GM12865 (cell line): ENCODE measurements around the gene PNKD.

Source experiments
- DNase-seq: peaks from one replicate; pipeline ENCODE4 v3.0.0; 2010; ENCODE audit warnings: low read depth
- H3K4me3 ChIP-seq: 2 replicates; pipeline ENCODE4 v1.5.1; 2011; ENCODE audit warnings: mild to moderate bottlenecking, low read depth, low read length, control low read depth
- TF ChIP-seq, protein P1 (sequence below): IDR thresholded peaks from 2 replicates; pipeline ENCODE4 v1.5.1; 2011; ENCODE audit warnings: low read length, control low read depth, low read depth, inconsistent platforms; ENCODE audit not compliant: insufficient read depth; ENCODE audit errors: missing control alignments

The PNKD gene

DNA sequence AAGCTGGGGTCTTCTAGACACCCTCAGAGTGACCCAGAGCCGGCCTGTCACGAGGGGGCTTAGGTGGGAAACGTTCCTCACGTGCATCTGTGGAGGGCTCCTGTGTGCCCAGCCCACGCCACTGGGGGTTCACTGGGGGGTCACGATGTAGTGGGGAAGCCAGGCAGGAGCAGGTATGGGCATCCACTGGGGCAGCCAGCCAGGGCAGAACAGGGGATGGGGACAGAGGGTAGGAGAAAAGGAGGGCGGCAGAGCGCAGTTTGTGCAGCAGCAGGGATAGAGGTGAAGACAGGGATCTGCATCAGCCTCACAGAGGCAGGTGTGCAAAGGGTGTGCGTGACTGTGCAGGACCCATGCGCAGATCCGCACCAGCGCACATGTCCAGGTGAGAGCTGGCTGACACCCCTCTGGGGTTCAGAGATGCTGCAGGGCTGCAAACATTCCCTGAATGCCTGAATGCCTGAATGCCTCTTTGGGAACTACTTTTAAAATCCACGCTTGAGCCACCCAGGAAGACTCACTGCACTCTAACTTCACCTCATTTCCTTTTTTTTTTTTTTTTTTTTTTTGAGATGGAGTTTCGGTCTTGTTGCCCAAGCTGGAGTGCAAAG lies 10.0 kb downstream of the PNKD start:
- no peak overlapping the region for H3K4me3 ChIP-seq
- TF ChIP-seq, protein P1, sequence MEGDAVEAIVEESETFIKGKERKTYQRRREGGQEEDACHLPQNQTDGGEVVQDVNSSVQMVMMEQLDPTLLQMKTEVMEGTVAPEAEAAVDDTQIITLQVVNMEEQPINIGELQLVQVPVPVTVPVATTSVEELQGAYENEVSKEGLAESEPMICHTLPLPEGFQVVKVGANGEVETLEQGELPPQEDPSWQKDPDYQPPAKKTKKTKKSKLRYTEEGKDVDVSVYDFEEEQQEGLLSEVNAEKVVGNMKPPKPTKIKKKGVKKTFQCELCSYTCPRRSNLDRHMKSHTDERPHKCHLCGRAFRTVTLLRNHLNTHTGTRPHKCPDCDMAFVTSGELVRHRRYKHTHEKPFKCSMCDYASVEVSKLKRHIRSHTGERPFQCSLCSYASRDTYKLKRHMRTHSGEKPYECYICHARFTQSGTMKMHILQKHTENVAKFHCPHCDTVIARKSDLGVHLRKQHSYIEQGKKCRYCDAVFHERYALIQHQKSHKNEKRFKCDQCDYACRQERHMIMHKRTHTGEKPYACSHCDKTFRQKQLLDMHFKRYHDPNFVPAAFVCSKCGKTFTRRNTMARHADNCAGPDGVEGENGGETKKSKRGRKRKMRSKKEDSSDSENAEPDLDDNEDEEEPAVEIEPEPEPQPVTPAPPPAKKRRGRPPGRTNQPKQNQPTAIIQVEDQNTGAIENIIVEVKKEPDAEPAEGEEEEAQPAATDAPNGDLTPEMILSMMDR = no peak
- DNase-seq = no peak

DNA sequence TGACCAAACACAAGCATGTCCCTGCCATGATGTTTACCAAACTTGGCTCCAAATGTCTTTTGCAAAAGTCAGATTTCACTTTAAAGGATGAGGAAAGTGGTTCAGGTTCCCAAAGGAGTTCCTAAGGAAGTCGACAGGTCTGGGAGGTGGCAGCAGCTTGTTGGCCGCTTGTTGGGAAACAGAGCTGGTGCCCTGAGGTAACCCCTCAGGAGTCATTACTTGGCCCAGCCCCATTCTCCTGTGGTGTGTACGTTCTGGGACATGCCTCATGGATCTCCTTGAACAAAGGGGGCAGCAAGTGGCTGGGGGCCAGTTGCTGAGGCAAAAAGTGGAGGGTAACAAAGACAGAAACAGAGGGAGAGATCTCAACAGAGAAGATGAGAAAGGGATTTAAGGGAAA lies 11.1 kb downstream of the PNKD start:
- no peak overlapping the region for H3K4me3 ChIP-seq
- DNase-seq = no peak
- TF ChIP-seq, protein P1 = no peak

DNA sequence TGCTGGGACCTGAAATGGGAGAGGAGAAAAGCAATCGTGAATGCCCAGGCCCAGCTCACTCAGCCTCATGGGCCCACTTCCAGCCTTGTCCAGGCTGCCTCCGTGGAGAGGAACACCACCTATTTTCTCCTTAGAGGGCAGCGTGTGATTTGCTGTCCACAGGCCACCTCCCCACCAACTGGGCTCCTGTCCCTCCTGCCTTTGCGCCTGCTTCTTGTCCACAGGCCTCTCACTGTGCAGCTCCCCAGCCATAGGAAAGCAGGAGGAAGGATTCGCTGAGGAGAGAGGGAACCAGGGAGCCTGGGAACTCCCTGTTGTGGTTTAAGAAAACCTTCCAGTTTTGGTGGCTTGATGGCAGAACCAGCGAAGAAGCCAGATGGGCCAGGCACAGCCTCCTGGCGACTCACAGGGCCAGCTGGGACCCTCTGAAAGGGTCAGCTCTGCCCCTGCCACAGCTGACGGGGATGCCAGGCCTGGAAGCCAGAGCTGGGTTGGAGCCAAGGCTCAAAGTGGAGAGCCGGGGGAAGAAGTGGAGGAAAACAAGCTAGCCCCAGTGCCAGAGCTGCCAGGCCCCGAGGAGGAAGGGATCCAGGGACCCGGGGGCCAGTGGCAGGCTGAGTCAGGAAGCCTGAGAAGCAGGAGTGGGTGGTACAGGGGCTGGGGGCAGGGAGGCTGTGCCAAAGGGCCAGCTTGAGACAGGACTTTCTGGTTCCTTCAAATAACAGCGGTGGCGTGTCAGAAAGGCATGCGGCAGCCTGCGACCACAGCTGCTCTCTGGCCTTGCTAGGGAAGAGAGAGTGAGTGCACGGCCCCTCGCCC lies 12.1 kb downstream of the PNKD start:
- no peak for DNase-seq
- no peak overlapping the region for H3K4me3 ChIP-seq
- TF ChIP-seq, protein P1 = no peak

DNA sequence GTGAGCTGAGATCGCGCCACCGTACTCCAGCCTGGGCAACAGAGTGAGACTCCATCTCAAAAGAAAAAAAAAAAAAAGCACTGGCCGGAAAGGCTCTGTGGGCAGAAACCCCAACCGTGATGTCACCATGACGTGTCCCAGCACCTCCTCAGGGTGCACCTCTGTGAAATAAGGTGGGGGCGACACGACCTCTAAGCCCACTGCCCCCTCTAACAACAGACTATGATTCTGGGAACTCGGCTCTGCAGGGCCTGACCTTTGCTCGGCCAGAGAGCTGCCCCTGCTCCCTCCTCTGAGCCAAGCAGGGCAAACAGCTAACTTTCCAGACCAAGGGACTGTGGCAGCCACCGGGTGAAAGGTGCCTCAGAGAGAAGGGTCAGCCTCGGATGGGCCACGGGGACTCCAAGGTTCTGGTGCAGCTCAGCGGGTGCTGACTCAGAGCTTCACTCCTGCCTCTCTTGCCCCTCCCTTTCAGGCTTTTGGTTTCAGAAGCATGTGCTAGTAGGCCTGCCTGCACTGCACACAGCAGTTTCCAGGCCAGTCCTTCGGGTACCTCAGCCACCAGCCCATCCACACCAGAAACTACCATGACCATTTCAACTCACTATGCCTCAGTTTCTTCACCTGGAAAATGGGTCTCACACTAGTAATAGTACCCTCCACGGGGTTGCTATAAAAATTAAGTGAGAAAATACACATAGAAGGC lies 13.9 kb downstream of the PNKD start:
- TF ChIP-seq, protein P1 = no peak
- H3K4me3 ChIP-seq = no peak overlapping the region; the same call in none of the 2 replicates
- peak; percentile 87 for DNase-seq

DNA sequence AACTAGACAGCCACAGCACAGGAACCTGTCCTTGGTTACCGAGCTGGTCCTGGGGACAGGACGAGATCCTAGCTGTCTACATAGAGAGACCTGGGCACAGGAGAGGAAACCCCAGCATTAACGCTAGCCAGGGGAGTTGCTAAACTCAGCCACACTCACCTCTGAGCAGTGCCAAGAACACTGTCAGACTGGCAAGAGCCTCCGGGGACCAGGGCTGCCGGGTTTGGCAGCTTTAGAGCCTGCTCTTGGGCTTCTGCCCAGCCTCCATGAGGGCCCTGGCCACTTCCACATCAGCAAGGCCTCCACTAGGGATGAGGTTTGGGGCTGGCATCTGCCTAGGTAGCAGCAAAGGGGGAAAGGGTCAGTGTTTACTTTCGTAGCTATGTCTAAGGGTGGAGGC lies 15.3 kb downstream of the PNKD start:
- DNase-seq = no peak
- peak overlapping the region; percentile 77 for H3K4me3 ChIP-seq
- TF ChIP-seq, protein P1 = no peak

DNA sequence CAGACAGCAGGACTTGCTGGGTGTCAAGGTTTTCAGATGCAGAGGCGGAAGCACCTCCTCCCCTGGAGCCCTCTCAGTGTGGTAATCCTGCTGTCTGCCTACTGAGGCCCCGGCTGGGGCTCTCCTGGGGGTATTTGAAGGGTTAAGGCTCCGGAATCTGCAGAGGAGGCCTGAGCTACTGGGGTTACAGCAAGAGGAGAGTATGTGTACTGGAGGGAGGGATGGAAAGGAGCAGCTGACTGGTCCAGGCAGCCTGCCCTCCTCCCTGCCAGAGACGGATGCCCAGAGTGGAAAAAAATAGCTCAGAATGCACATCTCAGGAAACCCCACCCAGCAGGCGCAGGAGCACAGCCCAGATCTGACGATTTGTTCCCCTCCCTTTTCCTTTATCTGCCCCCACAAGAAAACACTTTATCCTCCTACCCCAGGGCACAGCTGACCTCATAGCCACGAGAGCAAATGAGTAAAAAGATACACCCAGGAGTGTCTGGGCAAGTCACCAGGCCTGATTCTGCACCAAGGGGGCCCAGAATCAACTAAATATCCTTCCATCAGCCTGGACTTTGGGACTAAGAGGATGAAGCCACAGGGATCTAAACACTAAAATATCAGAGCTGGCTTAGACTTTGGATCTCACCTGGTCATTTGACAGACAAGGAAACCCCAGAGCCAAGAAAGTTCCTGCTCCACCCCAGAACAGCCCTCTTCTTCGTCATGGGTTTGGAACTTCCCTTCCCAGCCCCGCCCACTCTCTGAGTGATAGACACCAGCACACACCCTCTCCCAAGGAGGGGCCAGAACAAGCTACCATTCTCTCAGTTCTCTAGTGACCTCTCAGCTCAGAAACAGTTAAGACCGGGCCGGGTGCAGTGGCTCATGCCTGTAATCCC lies 16.5 kb downstream of the PNKD start:
- peak overlapping the region; percentile 77 for H3K4me3 ChIP-seq
- TF ChIP-seq, protein P1 = no peak
- peak; percentile 90 for DNase-seq
